ENCODE results near the gene INPP5F.

GRCh38 chr10:119755446-119755845 is 29.6 kb downstream of the INPP5F start:
- TF ChIP-seq CTCF (IDR thresholded peaks at IDR 0.05; ENCODE audit: low read length): no peak
- no peak for TF ChIP-seq EZH2 (IDR thresholded peaks at IDR 0.05; ENCODE audit: borderline replicate concordance, low read length)
